HG03039 (cell line): ENCODE data around the gene PRTFDC1.

ENCODE experiments used
- ATAC-seq: cut with Tn5 transposase; IDR thresholded peaks from one replicate; pipeline ENCODE4 v1.9.1; 2021; ENCODE audit warnings: mild to moderate bottlenecking, moderate library complexity; ENCODE audit not compliant: unreplicated experiment

PRTFDC1 gene

DNA sequence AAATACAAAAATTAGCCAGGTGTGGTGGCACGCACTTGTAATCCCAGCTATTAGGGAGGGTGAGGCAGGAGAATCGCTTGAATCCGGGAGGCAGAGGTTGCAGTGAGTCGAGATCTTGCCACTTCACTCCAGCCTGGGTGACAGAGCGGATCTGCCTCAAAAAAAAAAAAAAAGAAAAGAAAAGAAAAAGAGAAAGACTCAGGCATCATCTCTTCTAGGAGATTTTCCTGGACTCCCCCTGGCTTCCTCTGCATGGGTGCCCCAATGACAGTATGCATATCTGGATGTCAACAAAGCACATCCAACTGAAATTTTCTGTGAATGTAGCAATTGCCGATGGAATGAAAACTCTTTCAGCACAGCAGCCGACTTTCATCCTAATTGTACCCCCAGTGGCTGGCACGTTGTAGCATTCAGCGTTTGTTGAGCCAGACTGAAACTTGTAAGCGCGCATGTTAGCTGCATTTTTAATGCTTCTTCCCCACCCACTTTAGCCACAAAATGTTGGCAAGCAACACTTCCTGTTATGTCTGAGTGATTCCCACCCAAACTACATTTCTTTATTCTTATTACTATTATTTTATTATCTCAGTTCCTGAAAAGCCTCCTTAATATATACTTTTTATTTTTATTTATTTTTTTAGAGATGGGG, 70.2 kb downstream of the PRTFDC1 start:
- ATAC-seq, result no peak

- no peak for ATAC-seq
Observed at GRCh38 chr10:24879861-24880260, 72.5 kb downstream of the PRTFDC1 start.

DNA sequence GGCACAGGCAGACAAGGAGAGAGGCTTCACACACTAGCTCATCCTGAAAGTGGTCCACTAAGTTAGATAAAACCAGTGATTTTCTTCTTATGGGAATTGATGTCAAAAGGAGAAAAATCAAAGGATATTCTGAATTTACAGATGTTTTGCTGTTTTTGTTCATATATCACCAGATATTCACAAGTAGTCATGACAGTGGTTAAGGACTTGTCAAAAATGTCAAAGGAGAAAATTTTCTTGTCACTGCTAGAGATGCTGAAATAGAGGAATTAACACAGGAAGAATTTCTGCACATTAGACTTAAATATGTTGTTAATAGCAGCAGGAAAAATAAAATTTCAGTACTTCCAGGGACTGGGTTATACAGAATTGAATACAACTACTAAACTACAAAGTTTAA, 78.3 kb downstream of the PRTFDC1 start:
- no peak for ATAC-seq

DNA sequence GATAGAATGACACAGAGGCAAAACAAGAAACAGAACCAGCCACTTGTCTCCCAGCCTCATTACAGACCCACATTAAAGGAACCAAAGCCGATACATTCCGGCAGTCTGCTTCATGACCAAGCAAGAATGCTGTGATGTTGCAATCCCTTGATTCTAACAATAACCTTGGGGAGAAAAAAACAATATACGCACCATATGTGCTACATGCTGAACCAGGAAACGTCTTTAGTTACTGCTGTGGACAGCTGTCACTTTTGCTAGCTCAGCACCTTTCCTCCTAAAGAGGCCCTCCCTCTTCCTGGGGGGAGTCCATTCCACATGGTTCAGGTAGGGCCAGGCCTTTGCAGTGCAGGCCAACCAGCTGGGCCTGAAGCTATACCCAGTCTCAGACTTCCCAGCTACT, 79.1 kb downstream of the PRTFDC1 start:
- no peak for ATAC-seq

DNA sequence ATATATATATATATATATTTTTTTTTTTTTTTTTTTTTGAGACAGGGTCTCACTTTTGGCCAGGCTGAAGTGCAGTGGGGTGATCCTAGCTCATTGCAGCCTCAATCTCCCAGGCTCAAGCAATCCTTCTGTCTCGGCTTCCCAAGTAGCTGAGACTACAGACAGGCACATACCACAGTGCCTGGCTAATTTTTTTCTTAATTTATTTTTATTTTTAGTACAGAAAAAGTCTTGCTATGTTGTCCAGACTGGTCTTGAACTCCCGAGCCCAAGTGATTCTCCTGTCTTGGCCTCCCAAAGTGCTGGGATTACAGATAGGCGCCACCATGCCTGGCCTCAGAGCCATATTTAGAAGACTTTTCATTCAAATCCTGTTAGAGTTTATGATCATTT, 79.6 kb downstream of the PRTFDC1 start:
- no peak for ATAC-seq

- ATAC-seq, result no peak
Observed at GRCh38 chr10:24872049-24872789, 80.2 kb downstream of the PRTFDC1 start.

DNA sequence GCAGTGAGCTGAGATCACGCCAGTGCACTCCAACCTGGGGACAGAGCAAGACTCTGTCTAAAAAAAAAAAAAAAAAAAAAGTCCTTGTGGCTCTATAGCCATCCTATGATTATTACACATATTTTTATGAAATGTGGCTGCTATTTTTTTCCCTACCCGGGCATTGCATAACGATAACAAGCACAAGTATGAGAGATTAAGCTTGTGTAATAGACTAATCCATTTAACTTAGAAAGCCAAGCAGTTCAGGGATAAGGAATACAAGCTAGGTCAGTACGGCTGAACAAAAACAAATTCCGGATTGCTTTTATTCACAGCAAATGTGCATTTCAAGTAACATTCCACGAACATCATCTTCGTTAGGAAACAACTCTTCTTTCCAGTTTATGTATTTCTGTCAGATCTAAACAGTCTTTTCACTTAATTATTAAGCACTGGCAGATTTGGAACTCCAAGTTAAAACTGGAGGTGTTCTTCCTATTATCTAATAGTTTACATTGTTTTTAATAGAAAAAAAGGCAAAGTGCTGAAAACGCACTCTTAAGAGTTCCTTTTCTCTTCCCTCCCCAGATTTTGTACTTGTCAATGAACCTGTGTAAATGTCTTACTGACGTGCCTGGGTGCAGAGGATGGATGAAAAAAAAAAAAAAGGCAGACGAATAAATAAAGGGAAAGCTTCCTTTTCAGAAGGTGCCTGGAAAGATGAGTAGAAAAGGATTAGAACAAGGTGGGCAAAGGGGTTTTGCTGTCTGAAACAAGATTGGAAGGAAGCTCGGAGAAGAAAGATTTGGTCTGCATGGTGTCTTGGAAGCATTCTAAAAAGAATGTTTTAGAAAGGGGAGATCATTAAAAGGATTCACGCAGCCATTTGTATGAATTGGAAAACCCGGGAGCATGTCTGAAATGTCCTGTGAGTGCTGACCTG, 81.1 kb downstream of the PRTFDC1 start:
- no peak for ATAC-seq

GRCh38 chr10:24869354-24870015, 82.9 kb downstream of the PRTFDC1 start:
- no peak for ATAC-seq

DNA sequence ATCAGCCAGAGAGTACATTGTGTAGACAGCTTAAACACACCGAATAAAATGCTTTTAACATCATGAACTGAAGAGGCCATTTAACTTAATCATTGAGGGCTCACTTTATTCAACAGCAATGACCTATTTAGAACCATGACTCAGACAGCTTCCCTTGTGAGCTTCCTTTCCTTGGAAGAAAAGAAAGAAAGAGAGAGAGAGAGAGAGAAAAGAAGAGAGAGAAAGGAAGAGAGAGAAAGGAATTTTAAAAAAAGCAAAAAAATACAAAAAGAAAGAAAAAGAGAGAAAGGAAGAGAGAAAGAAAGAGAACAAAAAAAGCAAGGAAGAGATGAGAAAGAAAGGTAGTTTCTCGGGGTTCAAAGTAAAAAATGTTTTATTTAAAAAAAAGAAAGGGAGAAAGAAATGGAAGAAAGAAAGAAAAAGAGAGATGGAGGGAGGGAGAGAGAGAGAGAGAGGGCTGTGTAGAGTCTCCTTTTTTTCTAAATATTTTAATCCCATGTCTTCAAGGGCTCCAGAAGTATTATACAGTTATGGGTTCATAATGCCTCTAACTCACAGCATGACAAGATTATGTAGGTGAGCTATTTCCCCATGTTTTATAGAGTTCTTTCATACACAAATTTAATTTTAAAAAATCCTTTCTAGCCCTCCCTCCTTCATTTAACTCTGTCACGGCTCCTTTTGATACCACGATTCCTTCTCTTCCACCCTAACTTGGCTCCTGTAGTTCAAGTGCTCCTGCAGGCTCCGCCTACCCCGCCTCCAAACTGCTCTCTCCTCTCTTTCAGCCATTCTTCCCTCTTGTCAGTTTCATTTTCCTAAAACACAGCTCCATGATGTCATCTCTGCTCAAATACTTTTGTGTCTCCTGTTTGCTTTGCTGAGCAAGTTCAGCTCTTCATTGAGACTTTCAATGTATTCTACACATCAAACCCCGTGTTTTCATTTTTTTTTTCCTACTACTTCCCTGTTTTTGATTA, 85.5 kb downstream of the PRTFDC1 start:
- no peak for ATAC-seq

DNA sequence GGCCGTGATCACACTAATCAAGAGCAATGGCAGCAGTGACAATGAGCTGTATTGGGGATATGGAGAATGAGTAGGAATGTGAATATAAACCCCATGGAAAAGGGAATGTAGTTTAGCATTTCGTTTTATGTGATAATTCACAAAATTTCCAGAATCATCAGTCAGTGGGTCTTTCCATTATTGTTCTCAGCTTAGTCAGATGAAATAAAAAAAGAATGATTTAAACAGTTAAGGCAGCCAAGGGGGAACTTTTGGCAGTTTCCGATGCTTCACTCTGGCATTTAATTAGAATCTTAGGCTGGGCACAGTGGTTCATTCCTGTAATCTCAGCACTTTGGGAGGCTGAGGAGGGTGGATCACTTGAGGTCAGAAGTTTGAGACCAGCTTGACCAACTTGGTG, 86.6 kb downstream of the PRTFDC1 start:
- no peak for ATAC-seq

- ATAC-seq, result no peak
Observed at GRCh38 chr10:24862589-24862988, 89.8 kb downstream of the PRTFDC1 start.

- ATAC-seq, result no peak
Observed at GRCh38 chr10:24858288-24859270, 93.8 kb downstream of the PRTFDC1 start.

GRCh38 chr10:24857031-24857725, 95.2 kb downstream of the PRTFDC1 start:
- ATAC-seq, result no peak

- no peak for ATAC-seq
Observed at GRCh38 chr10:24854256-24854655, 98.2 kb downstream of the PRTFDC1 start.

GRCh38 chr10:24853661-24854060, 98.7 kb downstream of the PRTFDC1 start:
- no peak for ATAC-seq

DNA sequence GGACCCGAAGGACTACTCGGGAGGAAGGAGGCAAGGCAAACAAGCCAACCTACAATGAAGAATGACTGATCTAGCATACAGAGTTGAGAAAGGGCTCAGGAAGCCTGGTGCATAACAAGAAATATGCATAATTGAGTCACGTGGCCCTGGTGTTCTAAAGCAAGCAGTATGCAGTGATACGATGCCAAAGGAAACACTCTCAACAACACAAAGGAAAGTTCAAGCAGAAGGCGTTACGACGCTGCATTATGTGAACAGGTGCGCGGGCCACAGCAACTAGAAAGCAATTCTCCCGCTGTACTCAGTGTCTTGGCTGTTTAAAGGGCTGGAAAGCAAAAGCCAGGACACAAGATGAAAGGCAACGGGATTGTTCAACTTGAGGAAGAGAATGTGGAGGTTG, 100.8 kb downstream of the PRTFDC1 start:
- no peak for ATAC-seq

GRCh38 chr10:24850727-24851296, 101.6 kb downstream of the PRTFDC1 start:
- ATAC-seq, result no peak
